IMR-90 (cell line): Measurements from ENCODE around the gene ABCA8. TPM values are rescaled to one million over a fixed set of nuclear protein-coding genes. Genes with fewer than 3 reads are reported as not detected.

Source experiments
- ATAC-seq: fragments of 200-7000 bp; cut with Tn5 transposase; 2 replicates; pipeline ENCODE4 v1.9.1; 2020; ENCODE audit warnings: low read depth, mild to moderate bottlenecking, moderate library complexity
- BruUV-seq: library from RNA; stranded (reverse); fragments of 400-500 nt; replicated peaks from 2 replicates; lab custom pipeline; 2021; lab: Mats Ljungman, UMichigan
- CTCF ChIA-PET: fragments of 300-600 bp; formaldehyde crosslinking; extraction: SDS; loops from one replicate; lab custom pipeline; 2021; ENCODE audit warnings: antibody characterized with exemption; lab: Yijun Ruan, JAX
- POLR2A ChIA-PET: fragments of 300-600 bp; sonication (Branson Sonifier 250); formaldehyde crosslinking; loops from one replicate; lab custom pipeline; 2022; ENCODE audit warnings: antibody characterized with exemption; ENCODE audit not compliant: unreplicated experiment; lab: Charles Lee
- DNase-seq: peaks from one replicate; pipeline ENCODE4 v3.0.0; 2013
- H2AFZ ChIP-seq: replicated peaks from 2 replicates; pipeline ENCODE3; 2013; ENCODE audit warnings: low read length, mild to moderate bottlenecking; ENCODE audit not compliant: poor library complexity
- H2AK5ac ChIP-seq: 2 replicates; pipeline ENCODE4 v1.6.1; 2013; ENCODE audit warnings: low read depth, low read length, inconsistent platforms
- H2AK9ac ChIP-seq: replicated peaks from 2 replicates; pipeline ENCODE3; 2013; ENCODE audit warnings: mild to moderate bottlenecking, low read depth, low read length, moderate library complexity; ENCODE audit not compliant: poor library complexity
- H2BK120ac ChIP-seq: 2 replicates; pipeline ENCODE4 v1.6.1; 2013; ENCODE audit warnings: low read depth, low read length, inconsistent platforms
- H2BK15ac ChIP-seq: 3 replicates; pipeline ENCODE4 v1.6.1; 2013; ENCODE audit warnings: low read depth, low read length, inconsistent platforms
- H2BK20ac ChIP-seq: 2 replicates; pipeline ENCODE4 v1.6.1; 2013; ENCODE audit warnings: low read depth, mild to moderate bottlenecking, inconsistent platforms, low read length, moderate library complexity
- H2BK5ac ChIP-seq: 2 replicates; pipeline ENCODE4 v1.6.1; 2013; ENCODE audit warnings: mild to moderate bottlenecking, low read depth, low read length, inconsistent platforms; ENCODE audit not compliant: poor library complexity, severe bottlenecking
- H3K14ac ChIP-seq: replicated peaks from 2 replicates; pipeline ENCODE4 v1.6.1; 2013; ENCODE audit warnings: low read depth, low read length, inconsistent platforms
- H3K18ac ChIP-seq: 2 replicates; pipeline ENCODE4 v1.6.1; 2013; ENCODE audit warnings: low read depth, low read length, control low read depth
- H3K23ac ChIP-seq: 2 replicates; pipeline ENCODE4 v1.6.1; 2013; ENCODE audit warnings: low read depth, low read length, inconsistent platforms
- H3K27ac ChIP-seq: 2 replicates; pipeline ENCODE4 v1.5.1; 2013; ENCODE audit warnings: mild to moderate bottlenecking, control low read depth, low read length; ENCODE audit not compliant: insufficient read depth
- H3K27me3 ChIP-seq: 2 replicates; pipeline ENCODE4 v1.6.1; 2013; ENCODE audit warnings: low read length; ENCODE audit not compliant: control insufficient read depth, insufficient read depth
- H3K36me3 ChIP-seq: 2 replicates; pipeline ENCODE4 v1.6.1; 2013; ENCODE audit warnings: low read length, mixed read lengths; ENCODE audit not compliant: control insufficient read depth, insufficient read depth
- H3K4ac ChIP-seq: 2 replicates; pipeline ENCODE4 v1.6.1; 2013; ENCODE audit warnings: low read depth, low read length, inconsistent platforms
- H3K4me1 ChIP-seq: 2 replicates; pipeline ENCODE4 v1.6.1; 2013; ENCODE audit warnings: low read length, mixed read lengths; ENCODE audit not compliant: control insufficient read depth, insufficient read depth
- H3K4me2 ChIP-seq: 2 replicates; pipeline ENCODE4 v1.6.1; 2013; ENCODE audit warnings: low read depth, mild to moderate bottlenecking, control low read depth, low read length, moderate library complexity
- H3K4me3 ChIP-seq: 2 replicates; pipeline ENCODE4 v1.5.1; 2013; ENCODE audit warnings: low read depth, mild to moderate bottlenecking, control low read depth, low read length, moderate library complexity; ENCODE audit not compliant: insufficient read depth
- H3K56ac ChIP-seq: 2 replicates; pipeline ENCODE4 v1.6.1; 2013; ENCODE audit warnings: low read length, inconsistent platforms; ENCODE audit not compliant: insufficient read depth; ENCODE audit errors: extremely low read depth
- H3K79me1 ChIP-seq, 2 experiments: 2 replicates each; pipeline ENCODE4 v1.6.1; 2013; ENCODE audit warnings: low read length in 2 of 2, inconsistent platforms in 1 of 2, low read depth in 1 of 2
- H3K9ac ChIP-seq: 2 replicates; pipeline ENCODE4 v1.6.1; 2013; ENCODE audit warnings: low read depth, low read length, control low read depth
- H3K9me1 ChIP-seq: 2 replicates; pipeline ENCODE4 v1.6.1; 2013; ENCODE audit warnings: low read length, inconsistent platforms; ENCODE audit not compliant: insufficient read depth
- H3K9me3 ChIP-seq: 2 replicates; pipeline ENCODE4 v1.6.1; 2013; ENCODE audit warnings: low read length; ENCODE audit not compliant: control insufficient read depth, insufficient read depth
- H4K20me1 ChIP-seq: 2 replicates; pipeline ENCODE4 v1.6.1; 2013; ENCODE audit warnings: low read length, inconsistent platforms; ENCODE audit not compliant: insufficient read depth
- H4K5ac ChIP-seq: 2 replicates; pipeline ENCODE4 v1.6.1; 2013; ENCODE audit warnings: mild to moderate bottlenecking, low read depth, low read length, control low read depth
- H4K8ac ChIP-seq, 2 experiments: 2 replicates each; pipeline ENCODE4 v1.6.1; 2013; ENCODE audit warnings: low read depth in 2 of 2, low read length in 2 of 2, control low read depth in 1 of 2, inconsistent platforms in 1 of 2
- H4K91ac ChIP-seq: 2 replicates; pipeline ENCODE4 v1.6.1; 2013; ENCODE audit warnings: low read depth, low read length, inconsistent platforms; ENCODE audit not compliant: insufficient read depth
- BHLHE40 ChIP-seq: fragments of 150-350 bp; IDR thresholded peaks from 2 replicates; pipeline ENCODE4 v1.6.1; 2016; ENCODE audit warnings: mild to moderate bottlenecking, low read depth, low read length
- CEBPB ChIP-seq: IDR thresholded peaks from 2 replicates; pipeline ENCODE4 v1.6.1; 2012; ENCODE audit warnings: low read depth, low read length, improper control_type of control experiment
- FOS ChIP-seq: fragments of 150-350 bp; IDR thresholded peaks from 2 replicates; pipeline ENCODE4 v1.6.1; 2016; ENCODE audit warnings: low read depth, low read length
- MAFK ChIP-seq: IDR thresholded peaks from 2 replicates; pipeline ENCODE4 v1.6.1; 2012; ENCODE audit warnings: low read depth, low read length, improper control_type of control experiment
- MAZ ChIP-seq: IDR thresholded peaks from 2 replicates; pipeline ENCODE4 v1.6.1; 2012; ENCODE audit warnings: low read depth, mild to moderate bottlenecking, low read length, improper control_type of control experiment, moderate library complexity, borderline replicate concordance
- MXI1 ChIP-seq: IDR thresholded peaks from 2 replicates; pipeline ENCODE4 v1.6.1; 2012; ENCODE audit warnings: low read depth, mild to moderate bottlenecking, low read length, moderate library complexity, borderline replicate concordance
- RFX5 ChIP-seq: IDR thresholded peaks from 2 replicates; pipeline ENCODE4 v1.8.0; 2012; ENCODE audit warnings: low read depth, mild to moderate bottlenecking, low read length, moderate library complexity
- SMC3 ChIP-seq: fragments of 150-350 bp; IDR thresholded peaks from 2 replicates; pipeline ENCODE4 v1.6.1; 2016; ENCODE audit warnings: low read depth, mild to moderate bottlenecking, antibody characterized with exemption, low read length, moderate library complexity
- whole genome bisulfite sequencing, 2 experiments: methylation state at CpG; one replicate each; pipeline versions ENCODE4 v1.1.5 to v1.1.7; 2013; ENCODE audit warnings: missing lambda C conversion rate in 2 of 2; ENCODE audit not compliant: insufficient read length in 1 of 2; ENCODE audit errors: extremely low coverage in 2 of 2; 5-methylcytosine and 5-hydroxymethylcytosine counted together
- dilution Hi-C: fragments of 300-500 bp; cut with HindIII; formaldehyde crosslinking; loops from one replicate; pipeline ENCODE4 v1.14.3; 2018; ENCODE audit warnings: low sequenced_read_pairs; ENCODE audit not compliant: unreplicated experiment
- in situ Hi-C: fragments of 300-500 bp; cut with MboI; formaldehyde crosslinking; loops from 3 replicates; pipeline ENCODE4 v1.14.3; 2019; ENCODE audit warnings: low sequenced_read_pairs, inconsistent platforms, mixed read lengths
- intact Hi-C: fragments of 100-400 bp; cut with micrococcal nuclease; formaldehyde crosslinking; loops from 2 replicates; pipeline ENCODE4 v1.10.0; 2022
- polyA plus RNA-seq, 3 experiments: library from polyadenylated mRNA; depleted of rRNA; stranded (reverse); fragments of >200 nt; gene quantifications; 2 replicates each; pipeline ENCODE4 v1.2.3, GENCODE V29; 2012; ENCODE audit warnings: low replicate concordance in 1 of 3
- total RNA-seq: library from RNA; depleted of rRNA; stranded (reverse); fragments of >200 nt; gene quantifications from 2 replicates; pipeline ENCODE4 v1.2.3, GENCODE V29; 2012
- TF ChIP-seq, protein P1 (sequence below): fragments of 150-350 bp; IDR thresholded peaks from 2 replicates; pipeline ENCODE4 v1.6.1; 2017; ENCODE audit warnings: mild to moderate bottlenecking, antibody characterized with exemption, low read length, low read depth
- TF ChIP-seq, protein P2 (sequence below): conservative IDR thresholded peaks from 2 replicates; pipeline ENCODE4 v1.5.1; 2012; ENCODE audit warnings: mild to moderate bottlenecking, low read depth, low read length, improper control_type of control experiment

The ABCA8 gene
- total and polyA plus RNA-seq, 2 of the 4 experiments (the other 2 are of a cell fraction), result 1.8 TPM

DNA sequence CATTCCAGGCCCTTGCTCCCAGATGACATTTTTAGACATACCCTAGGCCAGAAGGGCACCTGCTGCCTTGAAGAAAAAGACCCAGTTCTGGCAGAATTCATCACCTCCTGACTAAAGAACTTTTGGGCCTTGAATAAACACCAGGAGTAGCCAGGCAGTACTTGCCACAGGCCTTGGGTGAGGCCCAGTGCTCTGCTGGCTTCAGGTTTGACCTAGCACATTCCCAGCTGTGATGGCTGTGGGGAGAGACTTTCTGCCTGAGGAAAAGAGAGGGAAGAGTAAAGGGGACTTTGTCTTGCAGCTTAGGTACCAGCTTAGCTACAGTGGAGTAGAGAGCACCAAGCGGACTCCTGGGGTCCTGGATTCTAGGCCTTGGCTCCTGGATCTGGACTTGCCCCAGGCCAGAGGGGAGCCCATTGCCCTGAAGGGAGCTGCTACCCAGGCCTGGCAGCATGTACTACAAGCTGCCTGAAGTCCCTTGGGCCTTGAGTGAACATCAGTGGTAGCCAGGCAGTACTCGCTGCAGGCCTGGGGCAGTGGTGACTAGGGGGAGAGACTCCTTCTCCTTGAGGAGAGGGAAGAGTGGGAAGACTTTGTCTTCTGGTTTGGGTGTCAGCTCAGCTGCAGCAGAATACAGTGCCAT is 44.3 kb downstream of the ABCA8 start:
- no peaks in the 10 kb centered on the region for H3K9me3 ChIP-seq
- H4K20me1 ChIP-seq, result no peaks in the 10 kb centered on the region
- H3K18ac ChIP-seq, result no peak overlapping the region
- no peak overlapping the region for H4K5ac ChIP-seq
- H4K91ac ChIP-seq, result peak overlapping the region; percentile 73
- ChIA-PET CTCF (interaction anchor here (2.5 kb wide), 1 partner anchor 12 kb away, joined by 10 read pairs; no protein-coding TSS in a partner anchor), POLR2A (no interaction called here)
- H2BK15ac ChIP-seq, result peak overlapping the region; percentile 79; the same call in 1 of the 3 replicates
- H3K4me1 ChIP-seq, result peaks cover 13% of the 10 kb centered on the region
- H2BK20ac ChIP-seq, result peak overlapping the region; percentile 81; the same call in 1 of the 2 replicates
- no peak overlapping the region for H3K4me3 ChIP-seq
- no peak overlapping the region for H3K56ac ChIP-seq
- peak overlapping the region; percentile 73 for H3K14ac ChIP-seq
- H2BK5ac ChIP-seq, result no peak overlapping the region
- no peaks in the 10 kb centered on the region for H3K36me3 ChIP-seq
- intact Hi-C loops (no loop called here), in situ Hi-C loops (no loop called here), dilution Hi-C loops (no loop called here)
- no peaks in the 10 kb centered on the region for H3K27me3 ChIP-seq
- TF ChIP-seq SMC3, result no peak
- TF ChIP-seq, protein P1, sequence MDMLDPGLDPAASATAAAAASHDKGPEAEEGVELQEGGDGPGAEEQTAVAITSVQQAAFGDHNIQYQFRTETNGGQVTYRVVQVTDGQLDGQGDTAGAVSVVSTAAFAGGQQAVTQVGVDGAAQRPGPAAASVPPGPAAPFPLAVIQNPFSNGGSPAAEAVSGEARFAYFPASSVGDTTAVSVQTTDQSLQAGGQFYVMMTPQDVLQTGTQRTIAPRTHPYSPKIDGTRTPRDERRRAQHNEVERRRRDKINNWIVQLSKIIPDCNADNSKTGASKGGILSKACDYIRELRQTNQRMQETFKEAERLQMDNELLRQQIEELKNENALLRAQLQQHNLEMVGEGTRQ, result no peak
- no peak for TF ChIP-seq CEBPB
- no peak for TF ChIP-seq MAZ
- no peak for TF ChIP-seq MXI1
- TF ChIP-seq MAFK, result no peak
- TF ChIP-seq BHLHE40, result no peak
- no peak for TF ChIP-seq FOS
- TF ChIP-seq, protein P2, sequence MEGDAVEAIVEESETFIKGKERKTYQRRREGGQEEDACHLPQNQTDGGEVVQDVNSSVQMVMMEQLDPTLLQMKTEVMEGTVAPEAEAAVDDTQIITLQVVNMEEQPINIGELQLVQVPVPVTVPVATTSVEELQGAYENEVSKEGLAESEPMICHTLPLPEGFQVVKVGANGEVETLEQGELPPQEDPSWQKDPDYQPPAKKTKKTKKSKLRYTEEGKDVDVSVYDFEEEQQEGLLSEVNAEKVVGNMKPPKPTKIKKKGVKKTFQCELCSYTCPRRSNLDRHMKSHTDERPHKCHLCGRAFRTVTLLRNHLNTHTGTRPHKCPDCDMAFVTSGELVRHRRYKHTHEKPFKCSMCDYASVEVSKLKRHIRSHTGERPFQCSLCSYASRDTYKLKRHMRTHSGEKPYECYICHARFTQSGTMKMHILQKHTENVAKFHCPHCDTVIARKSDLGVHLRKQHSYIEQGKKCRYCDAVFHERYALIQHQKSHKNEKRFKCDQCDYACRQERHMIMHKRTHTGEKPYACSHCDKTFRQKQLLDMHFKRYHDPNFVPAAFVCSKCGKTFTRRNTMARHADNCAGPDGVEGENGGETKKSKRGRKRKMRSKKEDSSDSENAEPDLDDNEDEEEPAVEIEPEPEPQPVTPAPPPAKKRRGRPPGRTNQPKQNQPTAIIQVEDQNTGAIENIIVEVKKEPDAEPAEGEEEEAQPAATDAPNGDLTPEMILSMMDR, result no peak
- no peak for TF ChIP-seq RFX5
- WGBS, 2 experiments, result 100% methylated on average over 1 of the region's 2 CpGs; no CpG with 5 or more reads in 1 of the 2 experiments
- no peak overlapping the region for H3K9ac ChIP-seq
- H3K4me2 ChIP-seq, result no peak overlapping the region
- no peak for ATAC-seq
- H4K8ac ChIP-seq, result peak overlapping the region; percentile 55 to 68; a peak in 1 of 4 replicates
- BruUV-seq, result no TSS peak
- DNase-seq, result no peak
- H3K23ac ChIP-seq, result no peak overlapping the region
- peak overlapping the region; percentile 28; the same call in 1 of the 2 replicates for H2BK120ac ChIP-seq
- H2AK5ac ChIP-seq, result 0 out of 2 replicates have a peak overlapping the region, but pooled peaks have one; percentile 3
- H3K79me1 ChIP-seq, result no peaks in the 10 kb centered on the region
- H3K4ac ChIP-seq, result 0 out of 2 replicates have a peak overlapping the region, but pooled peaks have one; percentile 20
- H2AFZ ChIP-seq, result peak overlapping the region; percentile 54
- peak overlapping the region; percentile 11; the same call in 1 of the 2 replicates for H3K27ac ChIP-seq
- H3K9me1 ChIP-seq, result peaks cover 10% of the 10 kb centered on the region
- no peak overlapping the region for H2AK9ac ChIP-seq
